Measurements from ENCODE around the gene SMIM23.
"Not testable (repeated sequence)": the region's sequence is repeated elsewhere in the genome, so short reads cannot be mapped to it uniquely, and the experiment has no call there.

SMIM23 gene

DNA sequence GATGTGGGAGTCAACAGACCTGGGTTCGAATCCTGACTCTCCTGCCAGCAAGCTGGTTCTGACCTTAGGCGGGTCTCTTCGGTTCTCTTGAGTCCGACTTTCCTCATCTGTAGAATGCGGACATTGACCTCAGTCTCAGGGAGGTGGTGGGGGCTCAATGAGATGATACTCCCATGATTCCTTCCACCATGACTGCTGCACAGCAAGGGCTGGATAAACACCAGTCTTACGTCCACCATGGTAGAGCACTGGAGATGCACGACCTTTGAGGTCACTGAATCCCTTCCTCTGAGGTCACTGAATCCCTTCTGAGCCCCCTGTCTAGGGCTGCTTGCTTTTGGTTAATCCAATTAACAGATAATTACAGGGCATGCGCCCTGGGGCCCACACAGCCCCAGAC lies 12.5 kb upstream of the SMIM23 start:
- no peak for DNase-seq (ENCODE audit: low spot score)
- no peak for FAIRE-seq

DNA sequence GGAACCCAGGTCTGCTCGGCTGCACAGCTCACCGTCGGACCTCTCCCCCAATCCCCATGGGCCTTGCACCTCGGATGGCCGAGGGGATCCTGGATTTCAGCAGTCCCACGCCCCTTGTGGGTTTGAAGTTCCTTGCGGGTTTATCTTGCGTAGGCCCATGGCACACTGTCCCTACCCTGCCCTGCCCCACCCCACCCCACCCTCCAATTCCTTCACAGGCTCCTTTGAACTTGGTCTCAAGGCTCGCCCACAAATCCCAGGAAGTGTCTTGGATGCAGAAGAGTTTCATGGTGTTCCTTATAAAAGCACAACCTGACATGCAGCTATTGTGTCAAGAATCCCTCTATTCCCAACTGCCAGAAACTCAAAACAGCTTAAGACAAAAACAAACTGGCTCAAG lies 11.2 kb upstream of the SMIM23 start:
- FAIRE-seq = no peak
- DNase-seq (ENCODE audit: low spot score) = no peak

DNA sequence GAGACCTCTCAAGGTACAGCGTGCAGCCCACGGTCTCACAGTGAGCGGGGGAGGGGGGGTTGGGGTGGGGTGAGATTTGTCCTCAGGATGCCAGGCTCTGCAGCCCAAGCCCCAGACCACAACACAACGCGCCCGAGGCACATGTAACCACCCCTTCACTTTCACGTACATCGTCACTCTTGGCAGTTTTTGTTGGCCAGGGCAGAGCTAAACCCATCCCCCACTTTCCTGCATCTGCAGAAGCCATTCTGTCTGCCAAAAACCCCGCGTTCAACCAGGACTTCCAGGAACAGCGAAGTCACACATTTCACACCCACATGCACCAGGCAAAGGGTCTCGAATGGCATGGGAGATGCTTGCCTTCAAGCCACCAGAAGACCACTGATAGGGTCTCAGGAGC lies 9.4 kb upstream of the SMIM23 start:
- no peak for FAIRE-seq
- DNase-seq (ENCODE audit: low spot score) = no peak

DNA sequence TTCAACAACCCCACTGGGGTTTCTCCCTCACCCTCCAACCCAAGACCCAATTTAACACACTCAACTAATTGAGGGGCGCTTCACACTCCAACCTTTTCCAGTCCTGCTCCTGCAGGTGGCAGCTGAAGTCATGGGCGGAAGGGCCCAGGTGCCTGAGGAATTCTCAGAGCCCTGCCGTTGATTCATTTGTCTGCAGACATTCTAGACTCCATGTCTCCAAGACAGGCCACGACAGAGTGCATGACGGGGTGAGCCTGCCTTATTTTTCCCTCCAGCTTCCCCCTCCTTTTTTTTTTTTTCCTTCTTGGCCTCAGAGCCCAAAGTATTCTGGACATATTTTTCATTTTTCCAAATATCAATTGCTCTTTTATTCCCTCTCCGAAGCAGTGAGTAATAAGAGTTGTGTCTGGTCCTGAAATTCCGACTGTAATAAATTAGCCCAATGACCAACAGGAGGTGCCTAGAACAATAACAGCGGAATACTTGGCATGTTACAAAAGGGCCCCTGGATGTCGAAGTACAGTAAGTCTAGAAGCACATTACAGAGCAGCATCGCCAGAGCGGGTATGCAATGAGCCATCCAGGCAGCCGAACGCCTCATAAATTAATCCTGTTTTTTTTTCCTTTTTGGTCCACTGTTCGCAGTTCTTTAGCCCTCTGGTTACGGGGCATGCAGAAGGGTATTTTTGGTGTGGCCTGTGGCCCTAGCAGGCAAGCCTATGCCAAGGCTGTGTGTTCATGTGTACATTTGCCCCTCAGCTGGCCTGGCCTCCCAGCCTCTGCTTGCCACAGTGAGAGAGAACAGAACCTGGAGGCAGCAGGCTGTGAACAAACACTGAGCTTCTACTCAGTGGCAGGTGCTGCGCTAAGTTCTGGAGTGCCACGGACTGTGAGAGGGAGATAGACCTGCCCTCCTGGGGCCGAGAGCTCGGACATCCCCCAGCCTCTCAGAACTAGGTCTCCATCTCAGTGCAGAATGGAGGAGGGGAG lies 8.6 kb upstream of the SMIM23 start:
- no peak for FAIRE-seq
- no peak for DNase-seq (ENCODE audit: low spot score)

DNA sequence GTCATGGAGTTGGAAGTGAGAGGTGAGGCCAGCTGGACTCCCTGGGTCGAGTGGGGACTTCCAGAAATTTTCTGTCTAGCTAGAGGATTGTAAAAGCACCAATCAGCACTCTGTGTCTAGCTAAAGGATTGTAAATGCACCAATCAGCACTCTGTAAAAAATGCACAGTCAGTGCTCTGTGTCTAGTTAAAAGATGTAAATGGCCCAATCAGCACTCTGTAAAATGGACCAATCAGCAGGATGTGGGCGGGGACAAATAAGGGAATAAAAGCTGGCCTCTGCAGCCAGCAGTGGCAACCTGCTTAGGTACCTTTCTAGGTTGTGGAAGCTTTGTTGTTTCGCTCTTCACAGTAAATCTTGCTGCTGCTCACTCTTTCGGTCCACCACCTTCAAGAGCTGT lies 3.9 kb upstream of the SMIM23 start:
- not testable (repeated sequence) for FAIRE-seq; DNase-seq (ENCODE audit: low spot score)

DNA sequence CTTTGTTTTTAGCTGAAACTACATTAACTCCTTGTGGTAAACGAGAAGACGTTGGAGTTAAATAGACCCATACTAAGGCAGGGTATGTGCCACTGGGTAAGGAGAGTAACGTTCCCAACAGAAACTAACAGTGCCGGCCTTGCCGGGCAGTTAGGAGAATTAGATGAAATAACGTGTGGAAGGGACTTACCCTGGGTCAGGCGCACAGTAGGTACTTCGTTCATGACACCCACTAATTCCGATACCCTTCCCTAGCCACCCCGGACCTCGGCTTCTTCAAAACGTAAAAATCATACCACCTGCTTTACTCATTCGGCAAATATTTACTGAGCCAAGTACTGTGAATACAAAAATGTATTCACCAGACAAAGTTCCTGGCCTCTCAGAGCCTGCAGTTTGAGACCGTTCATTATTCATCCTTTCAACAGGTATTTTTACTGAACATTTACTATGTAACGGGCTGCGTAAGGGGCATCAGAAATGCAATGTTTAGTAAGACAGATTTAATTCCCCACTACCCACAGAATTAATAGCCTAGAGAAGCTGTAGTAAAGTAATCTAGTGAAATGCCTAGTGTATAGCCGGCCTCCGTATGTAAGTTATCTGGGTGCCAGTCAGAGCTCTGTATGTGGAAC lies 3.2 kb upstream of the SMIM23 start:
- no peak for DNase-seq (ENCODE audit: low spot score)
- FAIRE-seq = no peak

DNA sequence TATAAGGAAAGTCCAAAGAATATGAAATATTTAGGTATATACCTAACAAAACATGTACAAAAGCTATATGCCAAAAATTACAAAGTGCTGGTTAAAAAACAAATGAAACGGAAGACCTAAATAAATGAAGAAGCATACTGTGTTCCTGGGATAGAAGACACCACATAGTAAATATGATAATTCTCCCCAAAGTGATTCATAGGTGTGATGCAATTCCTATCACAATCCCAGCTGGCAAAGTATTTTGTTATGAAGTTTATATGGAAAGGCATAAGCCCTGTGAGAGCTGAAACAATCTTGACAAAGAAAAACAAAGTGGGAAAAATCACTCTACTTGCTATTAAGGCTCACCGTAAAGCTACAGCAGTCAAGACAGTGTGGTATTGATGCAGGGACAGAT lies 2.6 kb upstream of the SMIM23 start:
- DNase-seq (ENCODE audit: low spot score) (no peak), FAIRE-seq (no peak)

DNA sequence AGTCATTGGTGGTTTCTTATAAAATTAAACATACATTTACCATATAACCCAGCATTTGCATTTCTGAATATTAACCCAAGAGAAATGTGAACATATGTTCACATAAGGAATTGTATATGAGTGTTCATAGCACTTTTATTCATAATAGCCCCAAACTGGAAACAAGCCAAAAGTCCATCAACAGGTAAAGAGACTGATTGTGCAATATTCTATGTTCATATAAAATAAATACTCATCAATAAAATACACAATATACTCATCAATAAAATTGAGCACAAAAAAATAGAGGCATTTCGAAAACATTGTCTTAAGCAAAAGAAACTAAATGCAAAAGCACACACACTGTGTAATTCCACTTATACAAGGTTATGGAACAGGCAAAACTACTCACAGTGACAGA lies 3.7 kb downstream of the SMIM23 start:
- no peak for FAIRE-seq
- no peak for DNase-seq (ENCODE audit: low spot score)

DNA sequence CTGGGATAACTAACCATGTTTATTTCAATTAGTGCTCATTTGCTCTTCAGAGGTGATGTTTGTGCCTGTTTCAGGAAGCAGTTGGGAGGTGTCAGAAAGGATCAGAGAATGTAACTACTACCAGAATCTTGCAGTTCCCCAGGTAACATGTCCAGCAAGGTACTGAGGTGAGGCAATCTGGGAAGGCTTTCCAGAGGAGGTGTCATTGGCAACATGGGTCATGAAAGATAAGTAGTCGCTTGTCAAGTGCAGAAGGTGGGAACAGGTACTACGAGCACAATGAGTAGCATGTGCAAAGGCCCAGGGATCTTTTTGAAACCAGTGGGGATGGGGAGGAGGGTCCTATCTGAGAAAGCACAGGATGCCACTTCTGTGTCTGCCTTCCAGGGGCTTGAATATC lies 4.8 kb downstream of the SMIM23 start:
- DNase-seq (ENCODE audit: low spot score) (no peak), FAIRE-seq (no peak)

DNA sequence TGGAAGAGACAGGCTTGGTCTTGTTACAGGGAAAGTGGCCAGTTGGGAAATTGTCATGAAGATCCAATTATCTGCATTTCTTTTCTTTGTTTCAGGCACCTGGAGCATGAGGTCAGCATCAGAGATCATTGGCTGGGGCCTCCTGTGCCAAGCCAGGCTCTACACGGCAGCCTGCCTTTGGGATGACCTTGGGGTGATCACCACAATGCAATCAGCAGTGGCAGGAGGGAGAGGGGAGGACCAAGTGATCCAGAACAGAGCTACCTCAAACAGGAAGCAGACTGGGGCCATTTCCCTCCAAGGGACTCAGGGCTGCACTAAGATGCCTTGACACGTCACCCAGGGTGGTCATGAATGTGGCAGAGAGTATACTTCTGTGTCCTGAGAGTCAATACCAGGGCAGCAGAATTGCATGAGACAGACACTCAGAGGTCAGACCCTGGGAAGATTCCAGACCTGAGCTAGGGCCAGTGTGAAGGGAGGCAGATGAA lies 8.9 kb downstream of the SMIM23 start:
- no peak for FAIRE-seq
- DNase-seq (ENCODE audit: low spot score) = no peak

DNA sequence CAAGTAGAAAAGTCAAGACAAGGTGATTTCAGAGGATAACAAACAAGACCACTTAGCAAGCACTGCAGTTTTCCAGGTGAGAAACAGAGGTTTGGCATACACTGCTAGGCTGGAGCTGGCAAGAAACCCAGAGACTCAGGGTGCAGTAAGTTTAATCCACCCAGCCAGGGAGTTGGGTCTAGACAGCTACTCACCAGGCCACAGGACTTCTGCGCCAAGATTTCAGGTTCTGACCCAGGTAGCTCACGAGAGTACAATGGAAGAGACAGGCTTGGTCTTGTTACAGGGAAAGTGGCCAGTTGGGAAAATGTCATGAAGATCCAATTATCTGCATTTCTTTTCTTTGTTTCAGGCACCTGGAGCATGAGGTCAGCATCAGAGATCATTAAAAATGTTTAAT lies 9.8 kb downstream of the SMIM23 start:
- no peak for DNase-seq (ENCODE audit: low spot score)
- no peak for FAIRE-seq

DNA sequence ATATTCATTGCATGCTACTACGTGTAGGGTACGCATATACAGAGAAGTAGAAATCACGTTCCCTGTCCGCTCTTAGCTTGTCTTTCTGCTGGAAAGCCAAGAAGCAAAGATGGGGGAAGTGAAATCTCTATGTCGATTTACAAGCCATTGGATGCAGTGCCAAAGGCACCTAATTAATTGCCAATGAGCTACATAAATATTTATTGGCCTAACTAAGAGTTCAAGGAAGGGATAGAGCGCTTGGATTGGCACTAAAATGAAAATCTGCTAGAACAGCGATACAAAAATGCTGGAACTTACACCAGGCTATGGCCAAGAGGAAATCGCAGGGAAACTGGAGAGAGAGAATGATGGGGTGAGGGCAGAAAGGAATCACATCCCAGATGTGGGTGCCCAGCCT lies 10.8 kb downstream of the SMIM23 start:
- FAIRE-seq = no peak

DNA sequence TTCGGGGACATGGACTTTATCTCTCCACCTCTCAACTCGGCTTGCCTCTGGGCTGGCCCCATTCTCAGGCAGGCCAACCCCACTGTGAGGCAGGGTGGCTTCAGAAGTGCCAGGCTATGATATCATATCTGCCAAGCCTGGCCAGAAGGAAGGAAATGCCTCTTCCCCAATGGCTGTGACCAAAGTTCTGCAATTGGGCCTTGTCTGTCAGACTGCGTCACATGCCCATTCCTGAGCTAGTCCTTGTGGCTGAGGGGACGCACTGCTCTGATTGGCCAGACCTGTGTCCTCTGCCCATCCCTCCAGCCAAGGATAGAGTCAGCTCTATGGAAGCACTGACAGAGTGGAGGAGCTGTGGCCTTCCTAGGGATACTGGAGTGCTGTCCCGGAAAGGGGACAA lies 11.9 kb downstream of the SMIM23 start:
- DNase-seq (ENCODE audit: low spot score) (no peak), FAIRE-seq (no peak)

More for the DNA sequence above, 10.8 kb downstream of the SMIM23 start:
- no peak for DNase-seq (ENCODE audit: low spot score)

DNA sequence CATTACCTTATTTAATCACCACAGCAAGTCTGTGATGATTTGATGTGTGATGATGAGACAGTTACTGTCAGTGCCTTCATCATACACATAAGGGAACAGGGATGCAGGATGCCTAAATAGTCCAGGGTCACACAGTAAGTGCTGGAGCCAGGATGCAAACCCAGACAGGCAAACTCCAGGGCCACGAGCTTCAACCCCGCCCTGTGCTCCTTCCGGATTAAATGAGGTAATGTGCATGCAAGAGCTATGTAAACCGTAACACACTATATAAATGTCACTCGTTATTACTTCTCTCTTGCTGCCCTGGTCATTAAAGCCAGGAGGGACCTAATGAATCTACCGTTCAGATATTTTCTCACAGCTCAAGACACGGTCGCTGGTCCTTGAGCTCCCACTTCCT lies 12.8 kb downstream of the SMIM23 start:
- FAIRE-seq (no peak), DNase-seq (ENCODE audit: low spot score) (no peak)

DNA sequence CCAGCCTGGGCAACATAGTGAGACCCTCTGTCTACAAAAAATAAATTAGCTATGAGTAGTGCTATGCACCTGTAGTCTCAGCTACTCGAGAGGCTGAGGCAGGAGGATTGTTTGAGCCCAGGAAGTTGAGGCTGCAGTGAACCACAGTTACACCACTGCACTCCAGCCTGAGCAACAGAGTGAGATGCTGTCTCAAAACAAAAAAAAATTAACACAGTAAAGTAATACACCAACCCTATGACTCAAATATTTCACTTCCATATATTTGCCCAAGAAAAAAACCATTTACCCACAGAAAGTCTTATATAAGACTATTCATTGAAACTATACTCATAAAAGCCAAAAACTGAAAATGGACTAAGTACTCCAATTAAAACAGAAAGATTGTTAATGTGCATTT lies 16.2 kb downstream of the SMIM23 start:
- FAIRE-seq (no peak), DNase-seq (ENCODE audit: low spot score) (no peak)

DNA sequence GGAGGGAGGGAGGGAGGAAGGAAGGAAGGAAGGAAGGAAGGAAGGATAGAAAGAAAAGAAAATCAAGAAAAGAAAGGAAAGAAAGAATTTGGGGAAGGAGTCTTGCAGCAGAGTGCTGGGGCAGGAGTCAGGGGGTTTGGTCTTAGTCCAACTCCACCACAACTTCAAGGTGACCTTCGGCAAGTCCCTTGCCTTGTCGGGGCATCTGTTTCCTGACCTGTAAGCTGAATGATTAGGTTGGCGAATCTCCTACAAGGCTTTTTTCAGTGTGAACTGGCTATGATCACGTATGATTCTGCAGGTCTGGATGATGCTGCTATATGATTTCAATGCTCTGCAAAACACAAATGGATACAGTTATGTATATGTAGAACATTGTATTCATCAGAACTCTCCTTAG lies 20.1 kb downstream of the SMIM23 start:
- DNase-seq (ENCODE audit: low spot score) = no peak
- FAIRE-seq = no peak

DNA sequence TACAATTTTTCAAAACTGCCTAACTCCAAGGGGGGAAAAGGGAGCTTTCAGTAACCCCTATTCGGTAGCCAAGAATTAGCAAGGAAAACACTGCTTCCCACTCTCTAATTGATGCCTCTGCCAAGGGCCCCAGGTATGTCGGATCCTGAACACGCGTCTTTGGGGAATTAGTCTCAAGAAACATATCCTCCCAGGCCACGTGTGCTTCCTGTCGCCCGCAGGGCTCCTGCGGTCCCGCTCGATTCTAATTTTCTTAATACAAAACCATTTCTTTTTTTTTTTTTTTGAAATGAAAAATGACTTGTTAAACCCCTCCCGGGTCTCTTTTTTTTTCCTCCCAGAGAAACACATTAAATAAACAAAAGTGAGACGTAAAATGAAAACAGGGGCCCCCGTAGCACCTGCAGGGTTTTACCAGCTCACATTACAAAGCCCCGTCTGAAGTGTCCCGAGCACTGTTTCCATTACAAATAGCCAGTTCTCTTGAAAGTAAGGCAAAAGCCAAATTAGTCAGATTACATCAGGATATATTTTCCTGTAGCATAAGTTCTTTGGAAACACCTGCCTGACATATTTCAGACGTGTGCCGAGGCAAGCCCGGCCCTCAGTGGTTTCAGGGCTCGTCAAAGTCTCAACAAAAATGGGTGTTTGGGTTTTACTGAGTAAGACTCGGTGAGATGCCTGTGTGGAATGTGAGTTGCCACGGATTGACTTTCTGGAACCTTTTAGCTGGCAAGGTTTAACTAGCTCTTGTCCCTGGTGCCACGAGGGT lies 21.5 kb downstream of the SMIM23 start:
- no peak for DNase-seq (ENCODE audit: low spot score)
- FAIRE-seq = no peak

DNA sequence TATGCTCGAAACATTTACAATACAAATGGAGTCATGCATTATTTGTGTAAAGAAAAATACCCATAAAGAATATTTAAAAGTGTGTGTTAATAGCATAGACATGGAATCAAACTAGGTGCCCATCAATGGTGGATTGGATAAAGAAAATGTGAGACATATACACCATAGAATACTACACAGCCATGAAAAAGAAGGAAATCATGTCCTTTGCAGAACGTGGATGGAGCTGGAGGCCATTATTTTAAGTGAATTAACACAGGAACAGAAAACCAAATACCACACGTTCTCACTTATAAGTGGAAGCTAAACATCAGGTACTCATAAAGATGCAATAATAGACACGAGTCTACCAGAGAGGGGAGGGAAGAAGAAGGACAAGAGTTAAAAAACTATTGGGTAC lies 22.8 kb downstream of the SMIM23 start:
- DNase-seq (ENCODE audit: low spot score) (no peak), FAIRE-seq (no peak)

DNA sequence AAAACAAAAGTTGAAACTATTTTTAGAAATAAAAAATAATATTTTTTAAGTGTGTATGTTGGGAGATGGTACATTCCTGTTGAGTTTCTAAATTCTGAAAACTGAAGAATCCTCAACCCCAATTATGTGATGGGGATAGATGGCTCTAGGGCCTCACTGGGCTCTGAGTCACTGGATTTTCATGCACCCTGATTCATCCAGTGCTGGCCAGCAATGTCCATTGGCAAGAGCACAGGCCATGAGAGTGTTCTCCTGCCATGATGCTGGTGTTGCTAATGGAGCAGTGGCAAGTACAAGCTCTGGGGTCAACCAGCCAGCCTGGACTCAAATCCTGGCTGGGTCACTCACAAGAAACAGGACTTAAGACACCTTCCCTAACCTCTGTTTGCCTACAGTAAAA lies 23.3 kb downstream of the SMIM23 start:
- DNase-seq (ENCODE audit: low spot score) (no peak), FAIRE-seq (no peak)

DNA sequence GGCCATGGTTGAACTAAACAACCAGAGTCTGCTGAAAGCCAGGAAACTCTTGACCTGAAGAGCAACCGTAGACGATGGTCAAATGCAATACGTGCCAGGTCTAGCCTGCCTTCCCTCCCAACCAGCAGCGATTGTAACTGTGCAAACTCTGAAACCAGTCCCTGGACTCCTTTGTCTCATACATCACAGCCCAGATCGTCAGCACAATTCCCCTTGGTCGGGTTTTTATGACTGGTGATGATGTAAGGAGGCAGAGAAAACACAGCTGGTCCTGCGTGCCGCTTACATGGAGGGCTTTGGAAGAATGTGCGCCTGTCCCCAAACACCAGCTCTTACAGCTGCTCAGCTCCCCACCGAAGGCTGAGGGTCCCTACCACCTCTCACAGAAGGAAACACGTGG lies 24.6 kb downstream of the SMIM23 start:
- no peak for FAIRE-seq
- no peak for DNase-seq (ENCODE audit: low spot score)

DNA sequence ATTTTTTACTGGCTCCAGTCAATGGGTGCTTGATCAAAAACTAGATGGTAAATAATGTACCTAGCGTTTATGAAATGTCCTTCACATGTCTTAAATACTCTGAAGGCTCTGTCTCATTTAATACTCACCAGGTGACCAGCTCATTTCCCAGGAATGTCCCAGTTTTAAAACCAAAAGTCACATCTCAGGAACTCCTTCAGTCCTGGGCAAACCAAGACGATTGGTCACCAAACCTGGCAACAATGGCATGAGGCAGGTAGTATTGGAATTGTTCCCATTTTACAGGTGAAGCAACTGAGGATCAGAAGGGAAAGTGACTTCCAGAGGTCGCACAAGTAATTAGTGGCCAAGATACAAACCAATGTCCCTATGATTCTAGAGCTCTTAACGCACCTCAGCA lies 27.7 kb downstream of the SMIM23 start:
- no peak for FAIRE-seq
- DNase-seq (ENCODE audit: low spot score) = no peak

Measured in RCC 7860 (cell line).